GM23338 (cell line): Measurements from ENCODE around the gene KIF18B. TPM values are rescaled to one million over a fixed set of nuclear protein-coding genes. Genes with fewer than 3 reads are reported as not detected.
A peak's percentile ranks its signal among the peaks of the same experiment; 100 is the strongest.

ENCODE experiments used
- ATAC-seq: fragments of 200-7000 bp; cut with Tn5 transposase; 3 replicates; pipeline ENCODE4 v1.9.1; 2020
- DNase-seq: peaks from one replicate; pipeline ENCODE4 v3.0.0-alpha.2; 2015; ENCODE audit warnings: low spot score
- H2AFZ ChIP-seq: fragments of 200-600 bp; sonication (generic); 2 replicates; pipeline ENCODE4 v1.8.0; 2016; ENCODE audit warnings: antibody characterized with exemption, mild to moderate bottlenecking, moderate library complexity
- H3F3A ChIP-seq: fragments of 200-600 bp; sonication (generic); replicated peaks from 2 replicates; pipeline ENCODE4 v1.8.0; 2017; ENCODE audit warnings: antibody characterized with exemption, mixed run types, low read depth
- H3K27ac ChIP-seq: fragments of 200-600 bp; sonication (generic); 2 replicates; pipeline ENCODE4 v1.6.1; 2016; ENCODE audit warnings: low read depth
- H3K27me3 ChIP-seq: fragments of 200-600 bp; sonication (generic); 2 replicates; pipeline ENCODE4 v1.8.0; 2016; ENCODE audit warnings: mild to moderate bottlenecking, mixed run types, moderate library complexity; ENCODE audit not compliant: insufficient read depth
- H3K36me3 ChIP-seq: fragments of 200-600 bp; sonication (generic); 2 replicates; pipeline ENCODE4 v1.8.0; 2016; ENCODE audit warnings: mild to moderate bottlenecking; ENCODE audit not compliant: insufficient read depth
- H3K4me1 ChIP-seq: fragments of 200-600 bp; sonication (generic); 2 replicates; pipeline ENCODE4 v1.8.0; 2016; ENCODE audit warnings: mild to moderate bottlenecking, moderate library complexity; ENCODE audit not compliant: insufficient read depth
- H3K4me2 ChIP-seq: fragments of 200-600 bp; sonication (generic); 2 replicates; pipeline ENCODE4 v1.7.1; 2017; ENCODE audit warnings: mixed run types
- H3K4me3 ChIP-seq: fragments of 200-600 bp; sonication (generic); 2 replicates; pipeline ENCODE4 v1.6.1; 2016; ENCODE audit warnings: mixed run types
- H3K79me2 ChIP-seq: fragments of 200-600 bp; sonication (generic); replicated peaks from 2 replicates; pipeline ENCODE4 v1.8.0; 2017; ENCODE audit warnings: mild to moderate bottlenecking; ENCODE audit not compliant: insufficient read depth
- H3K9me2 ChIP-seq: fragments of 200-600 bp; sonication (generic); 2 replicates; pipeline ENCODE4 v1.8.0; 2017; ENCODE audit not compliant: insufficient read depth
- H4K20me1 ChIP-seq: fragments of 200-600 bp; sonication (generic); replicated peaks from 2 replicates; pipeline ENCODE4 v1.8.0; 2017; ENCODE audit warnings: mild to moderate bottlenecking; ENCODE audit not compliant: insufficient read depth
- H3K27ac Mint-ChIP-seq: 2 replicates; pipeline ENCODE4 v1.8.0; 2020; ENCODE audit warnings: inconsistent platforms, mild to moderate bottlenecking, moderate library complexity, mixed read lengths
- H3K27me3 Mint-ChIP-seq: 3 replicates; pipeline ENCODE4 v1.8.0; 2022; ENCODE audit warnings: low read depth, mild to moderate bottlenecking, moderate library complexity, mixed read lengths, inconsistent platforms; ENCODE audit not compliant: insufficient read depth, poor library complexity
- H3K36me3 Mint-ChIP-seq: 3 replicates; pipeline ENCODE4 v1.8.0; 2021; ENCODE audit warnings: low read depth, mild to moderate bottlenecking, inconsistent platforms, moderate library complexity, mixed read lengths
- H3K4me1 Mint-ChIP-seq: 3 replicates; pipeline ENCODE4 v1.8.0; 2020; ENCODE audit warnings: mild to moderate bottlenecking, inconsistent platforms, mixed read lengths
- H3K4me3 Mint-ChIP-seq: 3 replicates; pipeline ENCODE4 v1.8.0; 2021; ENCODE audit warnings: moderate library complexity, mild to moderate bottlenecking, inconsistent platforms, mixed read lengths
- H3K9me3 Mint-ChIP-seq: 3 replicates; pipeline ENCODE4 v1.8.0; 2020; ENCODE audit warnings: moderate library complexity, mild to moderate bottlenecking, inconsistent platforms, mixed read lengths
- CREB1 ChIP-seq: fragments of 250-450 bp; sonication (Bioruptor Pico); IDR thresholded peaks from 2 replicates; pipeline ENCODE4 v1.5.0; 2020; ENCODE audit warnings: low read depth, mild to moderate bottlenecking, moderate library complexity
- CTCF ChIP-seq, 2 experiments: fragments of 200-600 bp in 1 of 2; sonication (generic) in 1 of 2; conservative IDR thresholded peaks; 2 replicates each; pipeline versions ENCODE4 v1.5.1 to v1.6.1; 2016 to 2017; ENCODE audit warnings: antibody characterized with exemption in 2 of 2, low read depth in 2 of 2, mild to moderate bottlenecking in 2 of 2, moderate library complexity in 1 of 2
- ETS1 ChIP-seq: IDR thresholded peaks from 2 replicates; pipeline ENCODE4 v1.6.1; 2016; ENCODE audit warnings: antibody characterized with exemption
- EZH2 ChIP-seq: fragments of 200-600 bp; sonication (generic); IDR thresholded peaks from one replicate; pipeline ENCODE4 v1.8.0; 2017; ENCODE audit warnings: antibody characterized with exemption, mild to moderate bottlenecking, low read depth; ENCODE audit not compliant: unreplicated experiment
- EZH2phosphoT487 ChIP-seq: fragments of 200-600 bp; sonication (generic); IDR thresholded peaks from one replicate; pipeline ENCODE4 v1.8.1; 2018; ENCODE audit warnings: antibody characterized with exemption; ENCODE audit not compliant: unreplicated experiment
- JUNB ChIP-seq: IDR thresholded peaks from one replicate; pipeline ENCODE4 v1.6.1; 2016; ENCODE audit warnings: antibody characterized with exemption; ENCODE audit not compliant: unreplicated experiment
- NANOG ChIP-seq: IDR thresholded peaks from 2 replicates; pipeline ENCODE4 v1.6.1; 2016; ENCODE audit warnings: antibody characterized with exemption, borderline replicate concordance
- POLR2AphosphoS5 ChIP-seq: IDR thresholded peaks from 2 replicates; pipeline ENCODE4 v1.6.1; 2016; ENCODE audit warnings: antibody characterized with exemption, low read depth
- REST ChIP-seq: IDR thresholded peaks from one replicate; pipeline ENCODE4 v1.6.1; 2018; ENCODE audit warnings: antibody characterized with exemption; ENCODE audit not compliant: unreplicated experiment
- STAT1 ChIP-seq: IDR thresholded peaks from one replicate; pipeline ENCODE4 v1.6.1; 2016; ENCODE audit warnings: antibody characterized with exemption; ENCODE audit not compliant: unreplicated experiment
- ZNF114 ChIP-seq: fragments of 250-450 bp; sonication (Bioruptor Pico); IDR thresholded peaks from 2 replicates; pipeline ENCODE4 v1.5.0; 2020; ENCODE audit warnings: mild to moderate bottlenecking, moderate library complexity
- ZNF331 ChIP-seq: fragments of 250-450 bp; sonication (Bioruptor Pico); IDR thresholded peaks from 2 replicates; pipeline ENCODE4 v1.5.0; 2020; ENCODE audit warnings: low read depth, mild to moderate bottlenecking, moderate library complexity
- ZNF462 ChIP-seq: fragments of 250-450 bp; sonication (Bioruptor Pico); IDR thresholded peaks from 2 replicates; pipeline ENCODE4 v1.5.0; 2020; ENCODE audit warnings: mild to moderate bottlenecking, moderate library complexity
- polyA plus RNA-seq: library from polyadenylated mRNA; unstranded; fragments of >200 nt; fragmentation: Nextera tagmentation; extraction: Ambion mirVana; gene quantifications from 2 replicates; pipeline ENCODE4 v1.2.1, GENCODE V29; 2016
- total RNA-seq: library from RNA; depleted of rRNA; stranded (reverse); fragments of >200 nt; shearing (Covaris generic); gene quantifications from 2 replicates; pipeline ENCODE4 v1.2.3, GENCODE V29; 2014

KIF18B gene
- total and polyA plus RNA-seq, 2 experiments from 2014 or later = 14.1 to 28.4 TPM

- Mint-ChIP-seq H3K27ac (peak overlapping the region; percentile 80; the same call in 1 of the 2 replicates), H3K36me3 (no peaks in the 10 kb centered on the region), H3K4me1 (peaks cover 12% of the 10 kb centered on the region), H3K27me3 (peaks cover 16% of the 10 kb centered on the region), H3K9me3 (no peaks in the 10 kb centered on the region), H3K4me3 (no peak overlapping the region; the same call in 2 of the 3 replicates)
- TF ChIP-seq POLR2AphosphoS5 = no peak
- TF ChIP-seq JUNB = no peak
- TF ChIP-seq ZNF462 (CRISPR knock-in tag) = no peak
- no peak for TF ChIP-seq CTCF (conservative IDR thresholded peaks at IDR 0.05; ENCODE audit: low read depth in 2 of 2)
- no peak for TF ChIP-seq ZNF331 (CRISPR knock-in tag)
- TF ChIP-seq STAT1 = no peak
- no peak for TF ChIP-seq EZH2
- TF ChIP-seq REST = no peak
- TF ChIP-seq ZNF114 (CRISPR knock-in tag) = no peak
- TF ChIP-seq EZH2phosphoT487 = no peak
- TF ChIP-seq CREB1 = no peak
- TF ChIP-seq ETS1 = no peak
- TF ChIP-seq NANOG = no peak
- Histone ChIP-seq H3K9me2 (no peaks in the 10 kb centered on the region), H3K4me3 (no peak overlapping the region), H3K36me3 (no peaks in the 10 kb centered on the region), H2AFZ (no peak overlapping the region), H3K4me2 (no peak overlapping the region), H4K20me1 (no peaks in the 10 kb centered on the region), H3K27me3 (no peaks in the 10 kb centered on the region), H3K27ac (no peak overlapping the region), H3K79me2 (no peaks in the 10 kb centered on the region), H3K4me1 (0 out of 2 replicates have a peak, but pooled peaks cover 2% of the 10 kb centered on the region), H3F3A (no peaks in the 10 kb centered on the region)
- DNase-seq = no peak
- no peak for ATAC-seq
Observed at GRCh38 chr17:44905006-44906000, 42.3 kb downstream of the KIF18B start.
